GM18520 (cell line): Measurements from ENCODE around the gene CAND1.

Experiments
- ATAC-seq: cut with Tn5 transposase; IDR thresholded peaks from one replicate; pipeline ENCODE4 v1.9.1; 2021; ENCODE audit not compliant: unreplicated experiment

The CAND1 gene

DNA sequence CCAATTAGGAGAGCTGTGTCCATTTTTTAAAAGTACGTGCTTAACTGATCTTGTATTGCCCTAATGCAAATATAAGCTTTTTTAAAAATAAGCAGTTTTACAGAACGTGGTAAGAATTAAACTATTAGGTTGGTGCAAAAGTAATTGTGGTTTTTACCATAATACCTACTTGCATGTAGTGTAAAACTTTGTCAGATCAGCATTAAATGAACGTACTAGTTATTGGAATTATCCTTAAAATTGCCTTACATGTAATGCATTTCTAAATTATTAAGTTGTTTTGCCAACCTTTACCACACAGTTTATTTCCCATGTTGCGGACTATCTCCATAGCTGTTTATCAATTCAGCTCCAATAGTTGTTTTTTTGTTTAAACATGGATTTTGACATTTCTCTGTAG lies 10.9 kb downstream of the CAND1 start:
- no peak for ATAC-seq

DNA sequence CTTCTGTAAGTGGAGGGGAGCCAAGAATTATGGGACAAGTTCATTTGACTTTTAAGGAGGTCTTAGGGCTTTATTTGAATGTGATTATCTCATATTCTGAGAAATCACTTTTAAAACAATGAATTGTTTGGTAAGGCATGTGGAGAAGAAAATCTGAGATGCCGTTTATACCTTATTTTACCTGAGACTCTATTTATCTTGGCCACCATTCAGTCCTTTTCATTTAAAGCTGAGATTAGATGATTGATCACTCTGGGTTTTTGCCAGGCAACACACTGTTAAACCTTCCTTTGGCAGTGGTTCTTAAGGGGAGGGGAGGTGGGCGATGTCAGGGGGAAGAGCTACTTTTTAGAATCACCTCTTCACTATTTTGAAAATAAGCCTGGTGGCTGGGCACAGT lies 11.4 kb downstream of the CAND1 start:
- ATAC-seq = no peak

DNA sequence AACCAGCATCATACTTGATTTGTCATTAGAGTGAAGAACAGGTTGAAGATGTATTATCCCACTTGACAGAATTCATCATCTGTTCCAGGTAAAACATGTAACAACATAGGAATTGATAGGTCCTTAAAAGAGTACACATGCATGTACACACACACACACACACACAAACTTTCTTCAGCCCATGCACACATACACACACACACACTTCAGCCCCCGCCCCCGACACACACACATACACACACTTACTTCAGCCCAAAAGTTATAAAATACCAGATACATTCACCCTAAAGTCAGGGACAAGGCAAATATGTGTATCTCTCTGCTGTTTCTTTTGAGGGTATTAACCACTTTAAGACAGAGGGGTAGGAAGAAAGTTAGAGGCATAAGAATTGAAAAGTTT lies 15.4 kb downstream of the CAND1 start:
- ATAC-seq = no peak

DNA sequence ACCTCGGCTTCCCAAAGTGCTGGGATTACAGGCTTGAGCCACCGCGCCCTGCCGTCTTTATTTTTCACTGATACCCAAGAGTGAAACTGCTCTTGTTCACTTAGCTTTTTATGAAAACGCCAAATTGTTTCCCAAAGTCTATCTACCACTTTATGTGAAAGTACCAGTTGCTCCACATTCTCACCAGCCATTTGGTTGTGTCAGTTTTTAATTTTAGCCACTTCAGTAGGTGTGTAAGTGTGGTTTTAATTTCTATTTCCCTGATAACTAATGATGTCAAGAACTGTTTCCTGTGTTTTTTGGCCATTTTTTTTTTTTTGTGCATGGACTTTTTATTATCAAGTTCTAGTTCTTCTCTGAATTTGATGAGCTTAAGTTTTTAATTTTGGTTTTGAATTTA lies 17.1 kb downstream of the CAND1 start:
- ATAC-seq = no peak

DNA sequence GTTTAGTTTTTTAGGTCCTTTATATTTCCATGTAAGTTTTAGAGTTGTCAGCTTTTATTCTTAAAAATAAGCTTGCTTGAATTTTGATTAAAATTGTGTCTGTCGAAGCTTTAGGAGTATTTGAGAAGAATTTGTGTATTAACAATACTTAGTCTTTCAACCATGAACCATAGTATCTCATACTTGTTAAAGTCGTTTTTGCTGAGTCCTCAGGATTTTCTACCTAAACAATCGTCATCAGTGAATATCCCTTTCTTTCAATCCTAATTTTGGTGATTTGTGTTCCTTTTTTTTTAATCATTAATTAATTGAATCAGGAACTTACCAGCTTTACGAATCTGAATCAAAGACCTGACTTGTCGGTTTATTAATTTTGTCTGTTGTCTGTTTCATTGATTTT lies 18.2 kb downstream of the CAND1 start:
- ATAC-seq = no peak

DNA sequence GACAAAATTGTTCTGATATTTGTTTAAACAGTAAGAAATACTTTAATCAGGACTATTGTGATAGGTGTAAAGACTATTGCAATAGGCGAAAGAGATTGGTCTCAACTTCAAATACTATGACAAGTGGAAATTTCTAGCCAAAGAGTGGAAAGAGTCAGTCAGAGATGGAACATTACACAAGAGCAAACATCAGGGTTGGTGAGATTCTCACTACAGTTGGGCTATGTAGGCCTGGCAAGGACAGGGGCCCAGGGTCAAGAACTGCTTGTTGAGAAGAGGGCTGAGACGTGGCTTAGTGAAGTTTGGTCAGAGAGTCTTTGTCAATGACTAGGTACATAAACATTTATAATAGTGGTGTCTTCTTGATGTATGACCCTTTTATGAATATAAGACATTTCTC lies 19.4 kb downstream of the CAND1 start:
- ATAC-seq = no peak

DNA sequence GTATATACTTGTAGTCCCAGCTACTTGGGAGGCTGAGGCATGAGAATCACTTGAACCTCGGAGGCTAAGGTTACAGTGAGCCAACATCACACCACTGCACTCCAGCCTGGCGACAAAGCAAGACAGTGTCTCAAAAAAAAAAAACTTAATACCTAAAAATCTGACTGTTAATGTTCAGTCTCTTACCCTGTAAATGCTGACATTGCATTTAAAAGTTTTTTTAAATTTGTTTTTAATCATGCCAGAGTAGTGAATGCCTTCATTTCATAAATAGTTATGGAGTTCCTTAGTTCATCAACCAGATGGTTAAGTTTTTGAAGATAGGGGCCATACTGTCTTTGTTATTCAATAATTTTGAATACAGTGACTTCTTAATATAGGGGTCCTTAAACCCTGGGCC lies 21.2 kb downstream of the CAND1 start:
- ATAC-seq = no peak

DNA sequence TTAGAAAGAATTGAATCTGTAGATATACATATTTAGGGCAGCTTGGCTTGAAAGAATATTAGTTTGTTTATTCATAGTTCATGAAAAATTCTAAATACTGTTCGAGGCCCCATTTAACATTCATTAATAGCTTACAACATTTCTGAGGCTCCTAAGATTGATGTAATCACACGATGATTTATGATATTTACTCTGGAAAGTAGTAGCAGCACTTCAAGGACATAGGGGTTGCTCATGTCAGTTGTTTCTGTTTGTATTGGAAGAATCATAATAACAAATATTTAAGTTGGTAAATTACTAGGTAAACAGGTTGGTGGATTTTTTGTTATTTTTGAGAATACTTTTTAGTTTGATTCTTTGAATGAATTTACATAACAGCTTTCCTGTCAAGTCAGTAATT lies 30.4 kb downstream of the CAND1 start:
- ATAC-seq = no peak

DNA sequence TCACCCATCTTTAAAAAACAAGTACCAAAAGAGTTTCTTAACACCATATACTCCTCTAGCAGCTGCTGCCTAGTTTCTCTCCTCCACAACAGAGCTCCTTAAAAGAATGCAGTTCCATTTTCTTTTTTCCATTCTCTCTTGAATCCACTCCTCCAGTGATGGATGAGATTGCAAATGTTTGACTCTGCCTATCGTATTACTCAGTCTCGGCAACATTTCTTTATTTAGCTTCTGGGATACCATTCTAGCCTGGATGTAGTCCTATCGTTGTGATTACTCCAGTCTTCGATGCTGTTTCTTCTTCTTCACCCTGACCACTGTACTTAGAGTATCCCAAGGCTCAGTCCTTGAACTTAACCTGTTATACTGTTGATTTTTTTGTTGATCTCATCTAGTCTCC lies 30.8 kb downstream of the CAND1 start:
- no peak for ATAC-seq

DNA sequence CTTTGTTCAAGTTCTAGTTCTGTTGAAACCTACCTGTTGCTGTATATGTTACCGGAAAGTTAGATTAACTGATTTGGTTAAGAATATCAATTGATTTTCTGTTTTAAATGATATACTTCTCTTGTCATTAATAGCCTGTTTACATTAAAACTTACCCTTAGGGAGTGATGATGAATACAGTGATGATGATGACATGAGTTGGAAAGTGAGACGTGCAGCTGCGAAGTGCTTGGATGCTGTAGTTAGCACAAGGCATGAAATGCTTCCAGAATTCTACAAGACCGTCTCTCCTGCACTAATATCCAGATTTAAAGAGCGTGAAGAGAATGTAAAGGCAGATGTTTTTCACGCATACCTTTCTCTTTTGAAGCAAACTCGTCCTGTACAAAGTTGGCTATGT lies 33.0 kb downstream of the CAND1 start:
- no peak for ATAC-seq

DNA sequence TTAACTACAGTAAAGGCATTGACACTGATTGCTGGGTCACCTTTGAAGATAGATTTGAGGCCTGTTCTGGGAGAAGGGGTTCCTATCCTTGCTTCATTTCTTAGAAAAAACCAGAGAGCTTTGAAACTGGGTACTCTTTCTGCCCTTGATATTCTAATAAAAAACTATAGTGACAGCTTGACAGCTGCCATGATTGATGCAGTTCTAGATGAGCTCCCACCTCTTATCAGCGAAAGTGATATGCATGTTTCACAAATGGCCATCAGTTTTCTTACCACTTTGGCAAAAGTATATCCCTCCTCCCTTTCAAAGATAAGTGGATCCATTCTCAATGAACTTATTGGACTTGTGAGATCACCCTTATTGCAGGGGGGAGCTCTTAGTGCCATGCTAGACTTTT lies 36.4 kb downstream of the CAND1 start:
- ATAC-seq = no peak

DNA sequence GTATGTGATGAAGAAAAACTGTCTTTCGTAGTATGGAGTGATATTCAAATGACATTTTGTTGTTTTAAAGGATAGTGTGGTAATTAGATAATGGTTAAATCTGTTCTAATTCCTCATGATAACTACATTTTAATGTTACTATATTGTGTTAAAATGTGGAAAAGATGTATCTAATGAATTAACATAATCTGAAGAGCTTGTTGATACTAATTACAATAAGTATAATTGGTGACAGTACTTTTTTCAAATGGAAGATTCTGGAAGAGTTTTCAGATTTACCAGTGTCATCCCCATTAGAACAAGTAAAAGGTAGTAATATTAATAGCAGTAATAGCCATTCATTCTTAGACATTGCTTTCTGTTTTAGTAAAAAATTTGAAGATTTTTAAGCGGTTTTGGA lies 37.6 kb downstream of the CAND1 start:
- ATAC-seq = no peak

DNA sequence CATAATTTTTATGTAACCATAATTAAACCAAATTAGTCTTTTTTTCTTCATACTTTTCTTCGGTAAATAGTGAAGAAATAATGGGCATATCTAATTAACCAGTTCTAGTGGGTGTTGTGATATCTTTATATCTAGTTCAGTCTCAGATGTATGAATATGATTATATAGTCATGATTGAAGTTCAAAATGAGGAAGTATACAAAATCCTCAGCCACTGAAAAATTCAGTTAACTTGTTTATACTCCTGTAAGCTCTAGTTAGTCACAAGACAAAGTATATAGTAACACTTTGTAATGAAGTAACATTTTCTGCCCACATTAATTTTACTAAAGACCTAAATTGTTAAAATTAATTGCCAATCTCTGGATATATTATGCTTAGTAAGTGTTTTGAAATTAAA lies 46.5 kb downstream of the CAND1 start:
- ATAC-seq = no peak

DNA sequence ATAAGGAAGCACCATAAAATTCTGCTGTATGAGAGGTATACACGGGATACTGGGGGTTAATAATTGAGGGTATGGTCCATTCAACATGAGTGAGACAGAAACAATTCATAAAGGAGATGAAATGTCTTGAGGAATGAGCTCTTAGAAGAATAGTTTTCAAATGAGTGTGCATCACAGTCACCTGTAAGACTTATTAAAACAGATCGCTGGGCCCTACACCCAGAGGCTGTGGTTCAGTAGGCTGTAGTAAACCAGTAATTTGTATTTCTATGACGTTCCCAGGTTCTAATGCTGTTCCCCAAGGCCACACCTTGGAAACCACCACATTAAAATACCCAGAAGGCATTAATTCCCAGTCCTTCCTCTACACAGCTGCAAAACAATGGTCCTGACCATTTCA lies 49.6 kb downstream of the CAND1 start:
- no peak for ATAC-seq

DNA sequence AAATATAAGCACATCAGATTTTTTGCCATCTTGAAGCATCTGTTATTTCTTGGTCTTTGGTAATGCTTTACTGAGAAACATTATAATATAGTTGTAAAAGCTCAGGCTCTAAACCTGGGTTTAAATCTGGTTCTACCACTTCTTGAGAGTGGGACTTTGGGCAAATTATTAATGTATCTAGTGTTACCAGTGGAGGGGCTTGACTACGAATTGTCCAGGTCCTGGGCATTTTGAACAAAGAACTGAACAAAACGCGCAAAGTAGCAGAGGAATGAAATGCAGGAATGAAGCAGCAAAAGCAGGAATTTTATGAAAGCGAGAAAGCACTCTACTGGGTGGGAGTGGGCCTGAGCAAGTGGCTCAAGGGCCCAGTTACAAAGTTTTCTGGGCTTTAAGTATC lies 50.8 kb downstream of the CAND1 start:
- no peak for ATAC-seq

DNA sequence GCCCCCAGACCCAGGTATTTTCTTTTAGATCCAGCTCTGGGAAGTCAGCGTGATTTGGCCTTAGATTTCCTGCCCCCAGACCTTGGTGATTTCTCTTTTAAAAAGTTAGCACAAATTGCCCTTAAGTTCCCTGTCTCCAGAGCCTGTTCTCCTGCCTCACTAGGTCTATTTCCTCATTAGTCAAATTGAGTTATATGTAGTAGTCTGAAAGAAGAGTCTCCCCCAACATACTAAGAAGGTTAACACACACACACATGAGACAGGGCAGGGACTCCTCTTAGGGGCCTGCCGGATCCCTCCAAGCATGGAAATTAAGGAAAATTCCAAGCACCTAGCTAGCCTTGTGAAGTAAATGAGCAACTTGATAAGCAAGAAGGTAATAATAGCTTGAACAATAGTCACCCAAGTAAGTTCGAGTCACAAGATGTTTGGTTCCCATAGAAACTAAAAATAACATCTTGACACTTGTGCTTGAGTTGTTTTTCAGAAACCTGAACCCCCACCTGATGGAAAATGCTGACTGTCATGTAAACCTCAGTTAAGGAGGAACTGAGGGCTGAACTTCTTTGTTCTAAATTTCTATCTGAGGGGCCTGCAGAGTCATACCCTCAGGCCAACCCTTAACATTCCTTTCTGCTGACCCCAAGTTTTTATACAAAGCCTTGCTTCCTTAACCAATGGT lies 51.6 kb downstream of the CAND1 start:
- no peak for ATAC-seq

DNA sequence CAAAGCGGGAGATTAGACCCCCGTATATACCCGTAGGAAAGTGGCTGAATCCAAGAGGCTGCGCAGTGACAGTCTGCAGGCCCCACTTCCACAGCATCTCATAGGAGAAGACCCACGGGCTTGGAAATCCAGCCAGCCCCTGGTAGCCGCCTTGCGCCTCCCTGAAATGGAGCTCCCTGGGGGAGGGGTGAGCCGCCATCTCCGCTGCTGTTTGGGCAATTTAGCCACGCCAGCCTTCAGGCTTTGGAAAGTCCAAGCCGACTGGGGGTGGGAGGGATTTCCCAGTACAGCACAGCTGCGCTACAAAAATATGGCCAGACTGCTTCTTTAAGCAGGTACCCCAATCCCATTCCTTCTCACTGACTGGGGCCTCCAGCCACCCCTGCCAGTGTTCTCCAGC lies 53.4 kb downstream of the CAND1 start:
- no peak for ATAC-seq

DNA sequence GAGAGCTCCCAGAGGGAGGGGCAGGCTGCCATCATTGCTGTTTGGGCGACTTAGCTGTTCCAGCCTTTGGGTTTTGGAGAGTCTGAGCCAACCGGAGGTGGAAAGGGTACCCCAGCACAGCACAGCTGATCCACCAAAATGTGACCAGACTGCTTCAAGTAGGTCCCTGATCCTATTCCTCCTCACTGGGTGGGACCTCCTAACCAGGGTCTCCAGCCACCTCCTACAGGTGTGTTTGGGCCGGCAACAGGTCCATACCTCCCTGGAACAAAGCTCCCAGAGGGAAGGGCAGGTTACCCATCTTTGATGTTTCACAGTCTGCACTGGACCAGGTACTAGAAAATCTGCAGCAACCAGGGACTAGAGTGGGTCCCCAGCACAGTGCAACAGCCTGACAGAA lies 53.8 kb downstream of the CAND1 start:
- no peak for ATAC-seq

DNA sequence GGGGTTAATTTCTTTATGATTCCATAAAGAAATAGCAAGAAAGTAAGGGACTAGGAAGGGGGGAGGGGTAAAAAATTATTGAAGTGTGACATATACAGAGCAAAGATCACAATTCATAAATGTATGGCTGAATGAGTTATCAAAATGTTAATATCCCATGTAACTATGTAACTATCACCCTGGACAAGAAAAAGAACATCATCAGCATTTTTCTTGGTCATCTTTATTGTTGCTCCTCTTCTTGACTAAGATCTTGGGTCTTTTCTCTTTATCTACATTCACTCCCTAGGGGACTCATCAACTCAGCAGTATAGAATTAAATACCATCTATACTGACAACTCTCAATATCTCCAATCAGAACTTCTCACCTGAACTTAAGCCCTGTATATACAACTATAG lies 57.5 kb downstream of the CAND1 start:
- ATAC-seq = no peak

DNA sequence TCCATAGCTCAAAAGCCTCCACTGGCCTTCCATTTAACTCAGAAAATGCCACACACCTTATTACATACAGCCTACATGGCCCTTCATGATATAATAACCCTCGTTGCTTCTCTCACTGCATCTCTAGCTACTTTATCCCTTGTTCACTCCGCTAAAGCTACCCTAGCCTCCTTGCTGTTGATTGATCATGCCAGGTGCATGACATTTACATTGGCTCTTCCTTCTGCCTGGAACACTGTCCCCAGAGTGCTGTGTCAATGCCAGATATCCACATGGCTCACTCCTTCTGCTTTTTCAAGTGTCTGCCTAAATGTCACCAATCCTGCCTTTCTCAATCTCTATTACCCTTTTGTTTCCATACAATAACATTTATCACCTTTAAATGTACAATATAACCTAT lies 58.3 kb downstream of the CAND1 start:
- no peak for ATAC-seq

DNA sequence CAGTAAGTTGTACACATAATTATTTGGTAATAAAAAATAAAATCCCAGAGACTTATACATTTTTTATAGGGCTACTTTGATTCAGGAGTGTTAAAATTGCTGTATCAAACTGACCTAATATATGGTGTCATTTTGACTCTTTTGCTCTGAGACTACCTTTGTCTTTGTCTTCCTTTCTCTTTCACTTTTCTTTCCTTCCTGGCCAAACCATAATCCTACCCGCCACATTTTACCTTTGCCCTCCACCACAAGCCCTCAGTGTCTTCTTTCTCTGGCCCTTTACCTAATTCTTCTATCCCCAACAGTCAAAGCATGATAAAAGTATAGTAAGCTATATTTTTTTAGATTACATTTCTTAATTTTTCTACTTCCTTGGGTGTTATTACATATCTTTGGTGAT lies 62.0 kb downstream of the CAND1 start:
- ATAC-seq = no peak

DNA sequence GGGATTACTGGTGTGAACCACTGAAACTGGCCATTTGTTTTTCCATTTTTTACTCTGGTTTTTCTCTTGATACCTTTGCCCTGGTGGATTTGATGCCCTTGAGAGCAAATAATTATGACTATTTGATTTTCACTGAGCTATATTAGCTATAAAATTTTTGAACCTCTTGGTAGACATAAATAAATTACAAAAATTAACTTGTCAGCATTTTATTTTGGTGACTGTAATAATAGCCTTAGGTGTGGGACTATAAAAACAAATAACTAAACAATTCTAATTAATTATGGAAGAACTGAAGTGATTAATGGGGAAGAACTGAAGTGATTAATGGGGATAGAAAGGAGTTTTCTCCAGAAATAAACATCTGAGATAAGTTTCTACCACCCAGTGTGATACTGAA lies 62.7 kb downstream of the CAND1 start:
- no peak for ATAC-seq

DNA sequence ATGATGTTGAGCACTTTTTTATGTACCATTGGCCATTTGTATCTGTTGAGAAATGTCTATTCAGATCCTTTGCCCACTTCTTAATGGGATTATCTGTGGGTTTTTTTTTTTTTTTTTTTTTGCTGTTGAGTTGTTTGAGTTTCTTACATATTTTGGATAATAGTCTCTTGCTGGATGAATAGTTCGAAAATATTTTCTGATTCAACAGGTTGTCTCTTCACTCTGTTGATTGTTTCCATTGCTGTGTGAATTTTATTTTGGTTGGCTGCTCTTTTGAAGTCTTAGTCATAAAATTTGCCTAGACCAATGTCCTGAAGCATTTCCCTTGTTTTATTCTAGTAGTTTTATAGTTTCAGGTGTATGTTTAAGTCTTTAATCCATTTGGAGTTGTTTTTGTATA lies 64.5 kb downstream of the CAND1 start:
- ATAC-seq = no peak

DNA sequence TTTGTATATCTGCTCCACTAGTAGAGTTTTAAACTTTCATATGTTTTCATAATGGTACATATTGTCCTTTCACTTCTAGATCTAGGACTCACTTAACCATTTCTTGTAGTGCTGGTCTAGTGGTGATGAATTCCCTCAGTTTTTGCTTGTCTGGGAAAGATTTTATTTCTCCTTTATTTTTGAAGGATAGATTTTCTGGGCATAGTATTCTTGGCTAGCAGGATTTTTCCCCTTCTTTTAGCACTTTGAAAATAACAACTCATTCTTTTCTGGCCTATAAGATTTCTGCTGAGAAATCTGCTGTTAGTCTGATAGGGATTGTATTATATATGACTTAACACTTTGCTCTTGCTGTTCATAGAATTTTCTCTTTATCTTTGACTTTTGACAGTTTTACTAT lies 69.3 kb downstream of the CAND1 start:
- no peak for ATAC-seq
